K562 (cell line): ENCODE data around the gene CCR7. TPM values are rescaled to one million over a fixed set of nuclear protein-coding genes. Genes with fewer than 3 reads are reported as not detected.

Experiments
- ARID4B ChIP-seq: sonication (generic); formaldehyde crosslinking; IDR thresholded peaks from 2 replicates; pipeline ENCODE4 v1.8.0; 2022; ENCODE audit warnings: mild to moderate bottlenecking, missing genetic modification reagents
- CHD4 ChIP-seq: fragments of 200-600 bp; sonication (generic); IDR thresholded peaks from 3 replicates; pipeline ENCODE4 v1.6.1; 2012; ENCODE audit warnings: low read depth, mild to moderate bottlenecking, mixed read lengths, low read length, inconsistent platforms; ENCODE audit not compliant: insufficient read depth, insufficient replicate concordance, poor library complexity, severe bottlenecking
- E2F4 ChIP-seq: sonication (generic); formaldehyde crosslinking; IDR thresholded peaks from 2 replicates; pipeline ENCODE4 v1.8.0; 2022; ENCODE audit warnings: mild to moderate bottlenecking, low read depth, missing genetic modification reagents
- MAFF ChIP-seq: IDR thresholded peaks from 2 replicates; pipeline ENCODE4 v1.6.1; 2012; ENCODE audit warnings: low read length, improper control_type of control experiment
- PHTF2 ChIP-seq: fragments of 250-450 bp; sonication (Bioruptor Pico); IDR thresholded peaks from 2 replicates; pipeline ENCODE4 v1.5.0; 2021; ENCODE audit warnings: mild to moderate bottlenecking
- SNIP1 ChIP-seq: fragments of 450-650 bp; IDR thresholded peaks from 2 replicates; pipeline ENCODE4 v1.7.1; 2017; ENCODE audit warnings: low read depth, mild to moderate bottlenecking
- SRSF7 ChIP-seq: fragments of 200-400 bp; formaldehyde crosslinking; optimal IDR thresholded peaks from 2 replicates; pipeline ENCODE3; 2017; ENCODE audit warnings: mild to moderate bottlenecking, low read depth, low read length
- USF1 ChIP-seq: sonication (generic); formaldehyde crosslinking; IDR thresholded peaks from 2 replicates; pipeline ENCODE4 v1.9.0; 2022; ENCODE audit warnings: mild to moderate bottlenecking, missing genetic modification reagents
- ZKSCAN3 ChIP-seq: fragments of 250-450 bp; sonication (Bioruptor Pico); IDR thresholded peaks from 2 replicates; pipeline ENCODE4 v1.4.0; 2020
- ZNF263 ChIP-seq: sonication (generic); formaldehyde crosslinking; IDR thresholded peaks from 2 replicates; pipeline ENCODE4 v1.8.0; 2022; ENCODE audit warnings: mild to moderate bottlenecking, missing genetic modification reagents, borderline replicate concordance
- ZNF436 ChIP-seq: fragments of 250-450, 450-650 bp; sonication (Bioruptor Pico); formaldehyde crosslinking; IDR thresholded peaks from 2 replicates; pipeline ENCODE4 v1.7.0; 2020; ENCODE audit warnings: mild to moderate bottlenecking
- polyA plus RNA-seq, 8 experiments: library from polyadenylated mRNA; depleted of rRNA in 4 of 8; stranded (reverse) in 5 of 8; unstranded in 3 of 8; fragments of >200 nt; fragmentation: Nextera tagmentation in 2 of 8; fragmentation: Illumina TruSeq in 1 of 8; extraction: Ambion mirVana in 2 of 8; extraction: Trizol in 1 of 8; gene quantifications; 2 replicates each; pipeline versions ENCODE4 v1.2.1 to v1.2.3, GENCODE V29; 2011 to 2014; ENCODE audit warnings: inconsistent platforms in 1 of 8, missing spikeins in 1 of 8
- total RNA-seq, 7 experiments: library from RNA; depleted of rRNA in 6 of 7; stranded (reverse); fragments of >200 nt in 6 of 7; fragmentation: Illumina TruSeq in 2 of 7; extraction: Trizol in 2 of 7; gene quantifications; 2 replicates each; pipeline versions ENCODE4 v1.2.1 to v1.2.3, GENCODE V29; 2011 to 2021; ENCODE audit warnings: low replicate concordance in 1 of 7
- TF ChIP-seq, protein P1 (sequence below), 3 experiments: IDR thresholded peaks in 2 of 3; conservative IDR thresholded peaks in 1 of 3; 2 replicates each; pipeline ENCODE4 v1.5.1; 2011 to 2012; ENCODE audit warnings: low read length in 3 of 3, mild to moderate bottlenecking in 3 of 3, control low read depth in 2 of 3, improper control_type of control experiment in 1 of 3, inconsistent platforms in 1 of 3, low read depth in 1 of 3, mixed read lengths in 1 of 3, moderate library complexity in 1 of 3; ENCODE audit not compliant: insufficient read depth in 2 of 3

Gene CCR7
- total and polyA plus RNA-seq, 9 of the 15 experiments (the other 6 are each of a cell fraction or from before 2014, with no cell fraction given), result 0.14 to 1.4 (median 0.56) TPM

DNA sequence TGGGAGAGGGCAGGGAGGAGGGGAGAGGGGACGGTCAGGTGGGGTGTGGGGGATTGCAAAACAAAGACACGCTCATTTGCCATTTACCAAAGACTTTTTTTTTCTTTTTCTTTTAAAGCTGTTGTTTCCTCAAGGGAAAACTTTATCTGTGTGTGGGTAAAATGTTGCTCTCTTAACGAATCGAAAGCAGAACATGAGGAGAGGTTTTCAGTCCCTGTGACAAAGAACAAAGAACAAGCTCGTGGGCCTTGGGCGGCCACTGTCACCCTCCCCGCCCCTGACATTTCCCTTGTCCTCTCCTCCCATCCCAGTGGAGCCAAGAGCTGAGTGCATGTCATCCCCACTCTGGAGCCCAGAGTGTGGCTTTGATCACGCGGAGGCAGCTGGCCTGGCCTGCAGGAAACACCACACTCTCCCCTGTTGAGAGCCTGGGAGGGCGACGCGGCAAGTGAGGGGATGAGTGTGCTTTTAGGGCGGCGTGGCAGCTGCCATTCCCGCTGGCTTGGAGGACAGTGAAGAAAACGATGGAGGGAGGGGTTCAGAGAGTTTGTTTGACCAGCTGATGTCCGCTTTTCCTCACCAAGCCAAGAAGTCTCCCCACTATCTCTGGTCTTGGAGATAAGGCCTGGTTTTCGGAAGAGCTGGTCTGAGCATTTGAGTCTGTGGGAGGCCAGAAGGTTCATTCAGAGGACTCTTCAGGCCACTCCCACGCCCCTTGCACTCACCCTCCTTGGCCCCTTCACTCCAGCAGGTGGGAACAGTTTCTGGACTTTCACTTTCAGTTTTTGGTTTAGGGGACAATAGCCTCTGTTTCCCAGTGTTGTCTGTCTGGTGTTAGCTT, 11.4 kb downstream of the CCR7 start (continued):
- TF ChIP-seq ZKSCAN3 (CRISPR knock-in tag) (no peak), USF1 (CRISPR knock-in tag) (no peak), MAFF (no peak), ZNF436 (CRISPR knock-in tag) (no peak), E2F4 (no peak), ZNF263 (no peak), ARID4B (CRISPR knock-in tag) (no peak), CHD4 (no peak), SRSF7 (no peak), SNIP1 (no peak), PHTF2 (no peak)
- TF ChIP-seq, protein P1, sequence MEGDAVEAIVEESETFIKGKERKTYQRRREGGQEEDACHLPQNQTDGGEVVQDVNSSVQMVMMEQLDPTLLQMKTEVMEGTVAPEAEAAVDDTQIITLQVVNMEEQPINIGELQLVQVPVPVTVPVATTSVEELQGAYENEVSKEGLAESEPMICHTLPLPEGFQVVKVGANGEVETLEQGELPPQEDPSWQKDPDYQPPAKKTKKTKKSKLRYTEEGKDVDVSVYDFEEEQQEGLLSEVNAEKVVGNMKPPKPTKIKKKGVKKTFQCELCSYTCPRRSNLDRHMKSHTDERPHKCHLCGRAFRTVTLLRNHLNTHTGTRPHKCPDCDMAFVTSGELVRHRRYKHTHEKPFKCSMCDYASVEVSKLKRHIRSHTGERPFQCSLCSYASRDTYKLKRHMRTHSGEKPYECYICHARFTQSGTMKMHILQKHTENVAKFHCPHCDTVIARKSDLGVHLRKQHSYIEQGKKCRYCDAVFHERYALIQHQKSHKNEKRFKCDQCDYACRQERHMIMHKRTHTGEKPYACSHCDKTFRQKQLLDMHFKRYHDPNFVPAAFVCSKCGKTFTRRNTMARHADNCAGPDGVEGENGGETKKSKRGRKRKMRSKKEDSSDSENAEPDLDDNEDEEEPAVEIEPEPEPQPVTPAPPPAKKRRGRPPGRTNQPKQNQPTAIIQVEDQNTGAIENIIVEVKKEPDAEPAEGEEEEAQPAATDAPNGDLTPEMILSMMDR (IDR thresholded peaks at IDR 0.05 in 2 of 3, conservative IDR thresholded peaks at IDR 0.05 in 1 of 3; ENCODE audit: insufficient read depth in 2 of 3, low read depth in 1 of 3, low read length in 3 of 3), result no peak
